Skeletal muscle cell (primary cell): Measurements from ENCODE around the gene SUN2.
"Not testable (repeated sequence)": the region's sequence is repeated elsewhere in the genome, so short reads cannot be mapped to it uniquely, and the experiment has no call there.

Experiments used
- DNase-seq: peaks from one replicate; pipeline ENCODE4 v3.0.0-alpha.2; 2010; ENCODE audit warnings: low read depth
- H3K4me3 ChIP-seq: 2 replicates; pipeline ENCODE4 v1.5.1; 2011; ENCODE audit warnings: low read depth, mild to moderate bottlenecking, control low read depth, low read length, moderate library complexity

Gene SUN2, protein sequence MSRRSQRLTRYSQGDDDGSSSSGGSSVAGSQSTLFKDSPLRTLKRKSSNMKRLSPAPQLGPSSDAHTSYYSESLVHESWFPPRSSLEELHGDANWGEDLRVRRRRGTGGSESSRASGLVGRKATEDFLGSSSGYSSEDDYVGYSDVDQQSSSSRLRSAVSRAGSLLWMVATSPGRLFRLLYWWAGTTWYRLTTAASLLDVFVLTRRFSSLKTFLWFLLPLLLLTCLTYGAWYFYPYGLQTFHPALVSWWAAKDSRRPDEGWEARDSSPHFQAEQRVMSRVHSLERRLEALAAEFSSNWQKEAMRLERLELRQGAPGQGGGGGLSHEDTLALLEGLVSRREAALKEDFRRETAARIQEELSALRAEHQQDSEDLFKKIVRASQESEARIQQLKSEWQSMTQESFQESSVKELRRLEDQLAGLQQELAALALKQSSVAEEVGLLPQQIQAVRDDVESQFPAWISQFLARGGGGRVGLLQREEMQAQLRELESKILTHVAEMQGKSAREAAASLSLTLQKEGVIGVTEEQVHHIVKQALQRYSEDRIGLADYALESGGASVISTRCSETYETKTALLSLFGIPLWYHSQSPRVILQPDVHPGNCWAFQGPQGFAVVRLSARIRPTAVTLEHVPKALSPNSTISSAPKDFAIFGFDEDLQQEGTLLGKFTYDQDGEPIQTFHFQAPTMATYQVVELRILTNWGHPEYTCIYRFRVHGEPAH

DNA sequence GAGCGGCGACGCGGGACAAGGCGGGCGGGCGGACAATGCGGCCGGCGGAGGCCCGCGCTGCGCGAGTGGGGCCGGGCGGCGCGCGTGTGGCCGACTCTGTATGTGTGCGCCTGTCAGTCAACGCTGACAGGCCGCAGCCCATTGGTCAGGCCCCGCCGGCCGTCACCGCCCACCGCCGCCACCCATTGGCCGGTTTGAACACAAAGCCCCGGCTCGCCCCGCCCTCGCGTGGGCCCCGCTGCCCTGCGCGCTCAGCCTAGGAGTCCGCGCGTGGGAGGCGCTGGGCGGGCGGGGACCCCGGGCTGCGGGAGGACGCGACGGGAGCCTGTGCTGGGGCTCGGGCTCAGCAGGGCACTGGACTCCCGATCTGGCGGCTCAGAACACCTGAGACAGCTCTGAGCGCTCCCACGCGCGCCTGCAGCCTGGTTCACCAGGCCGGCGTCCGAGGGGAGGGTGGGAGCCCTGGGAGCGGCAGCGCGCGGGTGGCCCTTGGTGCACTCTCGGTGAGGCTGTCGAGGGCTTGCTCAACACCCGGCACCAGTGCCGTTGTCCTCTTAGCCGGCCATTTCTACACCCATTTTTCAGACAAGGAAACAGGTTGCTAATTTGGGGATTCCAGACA is at the start of gene SUN2:
Gene SUN2, minus strand, starts transcription at position 88 of the 622 bp plus-strand sequence. CDS start 3,370 bp downstream, outside the sequence.
- H3K4me3 ChIP-seq, result peak within 1 kb of the TSS; percentile 56
- DNase-seq, result no peak

DNA sequence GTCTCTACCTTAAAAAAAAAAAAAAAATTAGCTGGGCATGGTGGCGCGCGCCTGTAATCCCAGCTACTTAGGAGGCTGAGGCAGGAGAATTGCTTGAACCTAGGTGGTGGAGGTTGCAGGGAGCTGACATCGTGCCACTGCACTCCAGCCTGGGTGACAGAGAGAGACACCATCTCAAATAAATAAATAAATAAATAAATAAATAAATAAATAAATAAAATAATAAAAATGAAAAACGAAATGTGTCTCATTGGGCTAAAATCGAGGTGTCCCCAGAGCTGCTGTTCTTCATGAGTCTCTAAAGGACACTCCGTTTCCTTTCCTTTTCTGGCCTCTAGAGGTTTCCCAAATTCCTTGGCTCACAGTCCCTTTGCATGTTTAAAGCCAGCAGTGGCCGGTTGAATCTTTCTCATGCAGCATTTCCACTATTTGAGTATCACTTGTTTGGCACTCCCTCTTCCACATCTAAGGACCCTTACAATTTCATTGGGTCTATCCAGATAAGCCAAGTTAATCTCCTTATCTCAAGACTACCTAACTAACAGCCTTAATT is 49.3 kb upstream of the SUN2 start:
- not testable (repeated sequence) for H3K4me3 ChIP-seq, DNase-seq

DNA sequence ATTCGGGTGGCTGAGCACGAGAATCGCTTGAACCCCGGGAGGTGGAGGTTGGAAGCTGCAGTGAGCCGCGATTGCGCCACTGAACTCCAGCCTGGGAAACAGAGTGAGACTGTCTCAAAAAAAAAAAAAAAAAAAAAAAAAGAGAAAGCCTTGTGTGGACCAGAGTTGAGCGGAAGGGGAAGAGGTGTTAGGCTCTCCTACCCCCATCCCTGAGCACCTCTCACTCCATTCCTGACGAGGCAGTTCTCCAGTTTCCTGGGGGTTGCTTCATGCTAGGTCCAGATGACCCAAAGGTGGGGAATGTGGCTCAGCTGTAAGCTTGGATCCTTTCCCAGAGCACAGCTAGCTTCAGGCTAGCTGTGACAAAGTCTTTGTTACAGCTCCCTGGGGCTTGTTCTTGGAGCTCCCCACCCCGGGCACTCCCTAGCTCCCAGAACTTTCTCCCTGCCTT is 46.9 kb upstream of the SUN2 start:
- no peak overlapping the region for H3K4me3 ChIP-seq
- DNase-seq, result peak; percentile 79

DNA sequence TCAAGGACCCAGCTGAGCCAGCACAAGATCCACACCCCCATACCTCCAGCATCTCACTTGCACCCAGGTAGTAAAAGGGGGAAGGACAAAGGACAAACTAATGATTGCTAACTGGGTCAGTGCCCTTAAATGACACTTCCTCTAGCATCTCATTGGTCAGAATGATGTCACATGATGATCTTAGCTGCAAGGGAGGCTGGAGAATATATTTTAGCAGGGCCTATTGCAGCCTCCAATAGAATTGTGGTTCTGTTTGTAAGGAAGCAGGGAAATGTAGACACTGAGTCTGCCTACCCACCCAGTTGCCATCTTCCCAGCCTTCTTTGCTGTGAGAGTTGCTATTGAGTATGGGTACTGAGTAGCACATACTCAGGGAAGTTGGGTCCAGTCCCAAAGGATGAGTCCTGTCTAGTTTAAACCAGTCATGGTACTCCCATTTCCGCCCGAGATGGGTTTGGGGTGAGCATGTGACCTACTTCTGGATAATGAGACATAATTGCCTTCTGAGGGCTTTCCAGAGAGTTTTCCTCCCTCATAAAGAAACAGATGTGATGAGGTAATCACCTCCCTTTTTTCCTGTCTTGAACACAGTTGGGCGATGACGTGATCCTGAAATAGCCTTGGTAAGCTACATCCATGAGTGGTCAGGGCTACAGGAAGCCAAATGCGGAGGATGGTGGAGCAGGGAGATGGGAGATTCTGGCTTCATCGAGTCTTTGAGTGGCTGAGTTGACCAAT is 43.6 kb upstream of the SUN2 start:
- no peak overlapping the region for H3K4me3 ChIP-seq
- peak; percentile 36 for DNase-seq

DNA sequence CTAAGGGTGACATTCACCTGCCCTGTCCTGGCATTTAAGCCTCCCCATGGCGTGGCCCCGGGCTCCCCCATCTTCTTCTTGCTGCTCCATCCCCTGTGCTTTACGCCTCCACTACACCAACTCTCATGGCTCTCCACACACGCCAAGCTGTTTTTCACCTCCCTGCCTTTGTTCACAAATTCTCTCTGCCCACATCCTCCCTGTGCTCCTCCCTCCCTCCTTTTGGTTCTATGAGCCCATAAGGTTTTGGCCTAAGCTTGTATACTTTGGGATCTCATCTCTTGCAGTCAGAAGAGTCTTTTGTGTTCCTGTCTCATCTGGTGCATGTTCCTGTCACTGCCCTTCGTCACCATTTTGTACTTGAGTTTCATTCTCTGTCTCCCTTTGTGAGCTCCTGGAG is 42.7 kb upstream of the SUN2 start:
- DNase-seq, result no peak
- H3K4me3 ChIP-seq, result no peak overlapping the region

DNA sequence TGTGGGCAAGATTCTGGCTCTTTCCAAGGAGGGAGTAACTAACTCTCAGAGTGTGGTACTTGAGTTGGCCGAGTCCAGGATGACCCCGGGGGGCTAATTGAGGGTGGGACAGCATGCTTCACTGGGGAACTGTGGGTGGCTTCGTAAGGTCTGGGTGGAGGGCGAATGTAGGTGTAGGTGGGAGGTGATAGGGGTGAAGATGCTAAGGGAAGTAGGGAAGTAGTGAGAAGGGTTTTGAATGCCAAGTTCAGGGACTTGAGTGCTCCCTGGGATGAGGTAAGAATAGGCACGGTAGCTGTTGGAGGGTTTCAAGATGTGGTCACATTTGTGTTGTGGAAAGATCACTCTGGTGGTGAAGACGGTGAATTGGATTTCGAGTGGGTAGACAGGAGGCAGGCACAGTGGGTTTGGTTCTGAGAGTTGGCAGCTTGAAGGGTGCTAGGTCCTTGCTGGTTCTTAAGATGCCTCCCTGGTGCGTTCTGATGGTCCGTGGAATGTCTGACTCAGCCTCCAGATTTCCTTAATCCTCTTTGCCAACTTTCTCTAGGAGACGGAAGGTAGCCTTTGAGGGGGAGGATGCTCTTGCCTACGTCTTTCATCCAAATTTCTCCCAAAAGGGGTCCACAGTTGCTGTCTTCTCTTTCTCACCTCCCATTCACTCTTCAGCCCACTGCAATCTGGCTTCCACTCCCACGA is 40.6 kb upstream of the SUN2 start:
- no peak overlapping the region for H3K4me3 ChIP-seq
- no peak for DNase-seq

DNA sequence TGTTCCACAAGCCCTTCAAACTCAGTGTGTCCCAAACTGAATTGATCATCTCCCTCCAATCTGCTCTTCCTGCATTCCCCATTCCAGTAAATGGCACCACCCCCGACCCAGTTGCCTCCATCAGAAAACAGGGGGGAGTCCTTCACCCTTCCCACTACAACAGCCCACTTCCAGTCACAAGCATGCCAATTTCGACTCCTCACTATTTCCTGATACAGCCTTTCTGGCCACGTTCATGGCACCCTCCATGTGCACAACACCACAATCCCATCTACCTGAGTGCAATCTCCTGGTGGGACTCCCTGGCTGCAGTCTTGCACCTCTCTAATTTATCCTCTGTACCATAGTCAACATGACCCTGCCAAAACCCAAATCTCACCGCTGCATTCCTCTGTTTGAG is 39.8 kb upstream of the SUN2 start:
- no peak for DNase-seq
- H3K4me3 ChIP-seq, result no peak overlapping the region

DNA sequence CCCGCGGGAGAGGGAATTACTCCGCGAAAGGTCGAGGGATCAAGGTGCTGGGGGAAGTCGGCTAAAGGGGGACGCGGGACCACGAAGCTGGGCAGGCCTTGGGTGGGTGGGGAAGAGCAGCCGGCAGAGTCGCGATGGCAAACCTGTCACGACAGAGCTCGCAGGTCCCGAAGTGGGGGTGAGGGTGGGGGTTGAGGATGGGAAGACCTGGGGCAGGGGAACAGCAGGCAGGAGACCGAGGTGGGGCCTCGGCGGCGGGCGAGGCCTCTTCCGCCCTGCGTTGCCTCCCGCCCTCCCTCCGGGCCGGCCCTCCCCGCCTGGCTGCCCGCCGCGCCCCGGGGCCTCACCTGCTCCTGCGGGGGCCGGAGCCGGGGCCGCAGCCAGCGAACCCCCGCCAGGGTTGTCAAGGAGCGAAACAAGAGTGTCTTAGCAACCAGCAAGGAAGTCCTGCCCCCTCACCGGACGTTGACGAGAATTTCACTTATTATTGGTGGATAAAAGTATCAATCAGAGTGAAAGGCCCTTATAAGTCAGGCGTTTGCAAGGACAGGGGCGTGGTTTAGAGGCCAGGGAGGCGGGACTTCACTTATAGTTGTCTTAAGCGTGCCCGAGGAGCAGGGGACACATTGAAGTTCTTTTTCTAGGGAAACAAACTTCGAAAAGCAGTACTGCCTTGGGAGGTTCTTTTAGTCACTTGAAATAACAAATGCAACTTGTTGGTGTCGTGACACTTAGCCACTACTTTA is 38.1 kb upstream of the SUN2 start, which contains the start of gene DNAL4:
Gene DNAL4, minus strand, starts transcription at position 423 of the 746 bp plus-strand sequence. CDS start 11,412 bp downstream, outside the sequence.
- H3K4me3 ChIP-seq, result peak within 1 kb of the TSS; percentile 75
- peak; percentile 90 for DNase-seq

DNA sequence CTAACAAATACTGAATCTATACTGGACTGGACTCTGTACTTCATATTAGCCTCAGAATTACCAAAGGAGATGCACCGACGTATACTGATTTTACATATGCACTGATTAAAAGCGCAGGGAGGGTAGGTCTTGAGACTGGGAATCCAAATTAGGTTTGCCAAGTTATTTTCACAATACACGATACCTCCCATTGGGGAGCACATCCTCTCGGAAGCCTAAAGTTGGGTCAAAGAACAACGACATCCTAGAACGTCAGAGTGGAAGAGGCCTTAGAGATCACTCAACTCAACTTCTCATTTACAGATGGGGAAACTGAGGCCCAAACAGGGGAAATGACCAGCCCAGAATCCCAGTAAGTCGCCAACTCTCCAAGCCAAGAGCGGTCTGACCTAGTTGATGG is 37.5 kb upstream of the SUN2 start:
- peak overlapping the region; percentile 75 for H3K4me3 ChIP-seq
- no peak for DNase-seq

DNA sequence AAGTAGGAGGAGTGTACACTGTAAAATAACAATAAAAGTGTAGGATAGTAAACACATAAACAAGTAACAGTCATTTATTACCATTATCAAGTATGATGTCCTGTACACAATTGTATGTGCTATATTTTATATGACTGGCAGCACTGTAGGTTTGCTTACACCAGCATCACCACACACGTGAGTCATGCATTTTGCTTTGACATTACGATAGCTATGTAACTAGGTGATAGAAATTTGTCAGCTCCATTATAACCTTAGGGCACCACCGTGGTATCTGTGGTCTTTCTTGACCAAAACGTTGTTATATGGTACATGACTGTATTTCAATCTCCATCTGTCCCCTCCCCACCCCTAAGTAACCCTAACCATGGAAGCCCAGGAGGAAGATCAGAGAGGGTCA is 37.0 kb upstream of the SUN2 start:
- no peak for DNase-seq
- H3K4me3 ChIP-seq, result peak overlapping the region; percentile 75

DNA sequence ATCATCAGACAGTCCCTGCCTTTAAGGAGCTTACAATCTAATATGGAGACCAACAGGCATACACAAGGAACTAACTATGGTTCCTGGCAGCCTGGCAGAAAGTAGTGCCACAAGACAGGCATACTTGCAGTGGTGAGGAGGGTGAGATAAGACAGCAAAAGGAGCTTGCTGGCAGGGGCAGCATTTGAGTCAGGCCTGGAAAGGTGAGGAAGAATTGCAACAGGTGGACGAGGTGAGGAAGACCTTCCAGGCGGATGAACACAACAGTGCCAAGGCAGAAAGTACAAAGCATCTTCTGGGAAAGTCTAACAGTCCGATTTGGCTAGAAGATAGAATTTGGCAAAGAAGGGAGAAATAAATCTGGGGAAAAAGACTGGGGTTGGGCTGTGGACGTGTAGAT is 33.8 kb upstream of the SUN2 start:
- DNase-seq, result no peak
- no peak overlapping the region for H3K4me3 ChIP-seq

DNA sequence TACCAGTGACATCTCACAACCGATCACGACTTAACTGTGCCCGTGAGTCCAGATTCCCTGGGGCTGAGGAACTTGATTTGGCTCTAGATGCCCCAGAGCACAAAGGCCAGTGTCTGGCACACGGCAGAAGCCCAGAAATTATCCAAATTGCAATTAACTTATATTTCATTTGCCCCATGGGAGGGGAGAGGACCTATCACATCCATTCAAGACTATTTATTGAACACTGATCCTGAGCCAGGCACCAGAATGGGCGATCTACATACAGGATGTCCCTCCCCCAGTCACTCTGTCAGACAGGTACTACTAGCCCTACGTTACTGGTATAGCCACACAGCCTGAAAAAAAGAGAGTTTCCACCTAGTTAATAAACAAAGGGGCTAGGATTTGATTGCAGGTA is 33.0 kb upstream of the SUN2 start:
- DNase-seq, result no peak
- H3K4me3 ChIP-seq, result no peak overlapping the region

DNA sequence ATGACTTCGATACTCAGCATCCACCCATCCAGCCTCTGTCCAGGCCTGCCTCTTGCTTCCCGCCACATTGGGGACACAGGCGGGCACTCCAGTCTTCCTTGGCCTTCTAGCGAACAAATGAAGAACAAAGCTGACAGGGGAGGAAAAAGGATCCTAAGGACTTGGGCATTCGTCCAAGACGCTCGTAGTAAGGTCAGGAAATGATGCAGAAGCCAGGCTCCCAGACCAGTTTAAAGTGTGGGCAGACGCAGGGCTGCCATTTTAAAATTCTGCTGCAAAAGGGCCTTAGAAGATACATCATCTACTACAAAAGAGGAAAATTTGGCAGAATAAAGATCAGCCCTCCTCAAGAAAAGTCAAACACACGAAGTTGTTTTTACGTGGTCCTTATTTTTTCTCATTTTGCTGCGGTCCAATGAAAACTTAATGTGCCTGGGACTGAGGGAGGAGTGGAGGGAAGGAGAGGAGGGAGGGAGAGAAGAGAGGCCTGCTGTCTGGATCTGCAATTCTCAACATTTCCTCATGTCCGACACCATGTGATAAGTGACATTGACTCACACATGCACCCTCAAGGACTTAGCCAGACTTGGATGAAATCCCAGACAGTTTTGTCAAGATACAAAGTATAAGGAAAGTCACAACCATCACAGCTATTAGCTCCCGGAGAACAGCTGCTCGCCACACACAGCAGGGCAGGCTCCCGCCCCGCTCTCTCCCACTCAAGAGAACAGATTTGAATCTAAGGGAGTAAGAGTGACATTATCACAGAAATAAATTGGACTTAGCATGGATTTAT is 32.4 kb upstream of the SUN2 start:
- DNase-seq, result peak; percentile 76
- no peak overlapping the region for H3K4me3 ChIP-seq

DNA sequence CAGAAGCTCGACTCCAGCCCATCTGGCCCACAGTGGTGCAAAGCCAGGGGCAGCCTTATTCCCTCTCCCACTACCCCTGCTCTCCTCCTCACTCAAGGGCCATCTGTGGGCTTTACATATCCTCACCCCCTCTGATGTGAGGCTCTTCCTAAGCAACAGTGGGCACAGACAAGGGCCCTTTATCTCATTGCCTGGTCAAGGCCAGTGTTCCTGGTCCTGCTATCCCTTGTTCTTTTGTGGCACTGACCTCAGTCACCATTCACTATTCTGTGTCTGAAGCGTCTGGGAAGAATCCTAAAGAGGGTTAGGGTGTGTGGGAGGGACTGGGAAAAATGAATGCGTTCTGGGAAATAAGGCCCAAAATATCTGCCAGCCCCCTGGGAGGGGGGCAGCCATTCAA is 30.8 kb upstream of the SUN2 start:
- DNase-seq, result no peak
- no peak overlapping the region for H3K4me3 ChIP-seq

DNA sequence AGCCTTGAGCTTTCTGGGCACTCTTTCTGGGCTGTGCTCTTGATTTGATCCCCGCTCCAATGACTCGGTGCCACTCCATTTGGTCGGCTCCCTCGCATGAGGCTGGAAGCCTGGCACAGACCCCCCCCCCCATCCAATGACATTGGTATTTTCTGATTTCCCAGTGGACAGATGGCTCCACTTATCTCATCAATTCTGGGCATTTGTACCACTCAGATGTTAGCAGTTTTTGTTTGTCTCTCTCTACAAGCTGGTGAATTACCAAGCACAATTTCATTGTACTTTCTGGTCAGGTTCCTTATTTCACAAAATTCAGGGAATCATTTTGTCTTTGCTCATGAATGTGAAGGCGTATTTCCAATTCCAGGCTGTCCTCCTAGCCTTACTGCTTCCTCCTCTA is 29.1 kb upstream of the SUN2 start:
- no peak overlapping the region for H3K4me3 ChIP-seq
- DNase-seq, result no peak

DNA sequence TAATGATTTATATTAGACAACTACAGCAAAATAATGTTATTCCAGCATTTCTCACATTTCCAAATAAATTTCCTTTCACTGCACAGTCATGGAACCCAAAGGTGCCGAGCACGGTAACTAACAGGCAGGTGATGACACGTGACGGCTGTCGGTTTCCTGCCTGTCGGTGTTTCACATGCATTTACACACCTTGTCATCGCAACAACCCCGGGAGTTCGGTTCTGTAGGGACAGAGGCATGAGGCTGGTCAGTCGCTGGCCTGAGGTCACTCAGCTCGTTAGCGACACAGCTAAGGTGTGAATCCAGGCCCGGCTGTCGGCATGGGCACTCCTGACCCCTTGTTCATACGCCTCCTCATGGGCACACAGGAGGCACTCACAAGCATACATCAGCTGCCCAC is 28.2 kb upstream of the SUN2 start:
- DNase-seq, result no peak
- no peak overlapping the region for H3K4me3 ChIP-seq

DNA sequence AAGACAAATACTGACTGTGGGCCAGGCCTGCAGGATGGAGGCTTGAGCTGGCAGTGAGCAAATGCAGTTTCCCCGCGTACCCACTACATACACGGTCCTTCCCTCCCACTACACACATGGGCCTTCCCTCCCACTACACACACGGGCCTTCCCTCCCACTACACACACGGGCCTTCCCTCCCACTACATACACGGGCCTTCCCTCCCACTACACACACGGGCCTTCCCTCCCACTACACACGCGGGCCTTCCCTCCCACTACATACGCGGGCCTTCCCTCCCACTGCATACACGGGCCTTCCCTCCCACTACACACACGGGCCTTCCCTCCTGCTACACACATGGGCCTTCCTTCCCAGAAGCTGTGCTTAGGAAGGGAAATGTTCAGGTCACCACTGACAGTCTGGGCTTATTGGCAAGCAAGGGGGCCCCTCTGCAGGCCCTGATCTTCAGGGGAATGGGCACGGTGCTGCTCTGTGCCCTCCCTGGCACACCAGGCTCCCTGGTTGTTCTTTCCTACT is 27.4 kb upstream of the SUN2 start:
- no peak overlapping the region for H3K4me3 ChIP-seq
- no peak for DNase-seq
